ENCODE data around the gene DDX50. TPM values are rescaled to one million over a fixed set of nuclear protein-coding genes. Genes with fewer than 3 reads are reported as not detected.

Gene DDX50
- total RNA-seq, 4 donors from 2014 or later, result 26.8 to 42.7 (median 31.5) TPM

DNA sequence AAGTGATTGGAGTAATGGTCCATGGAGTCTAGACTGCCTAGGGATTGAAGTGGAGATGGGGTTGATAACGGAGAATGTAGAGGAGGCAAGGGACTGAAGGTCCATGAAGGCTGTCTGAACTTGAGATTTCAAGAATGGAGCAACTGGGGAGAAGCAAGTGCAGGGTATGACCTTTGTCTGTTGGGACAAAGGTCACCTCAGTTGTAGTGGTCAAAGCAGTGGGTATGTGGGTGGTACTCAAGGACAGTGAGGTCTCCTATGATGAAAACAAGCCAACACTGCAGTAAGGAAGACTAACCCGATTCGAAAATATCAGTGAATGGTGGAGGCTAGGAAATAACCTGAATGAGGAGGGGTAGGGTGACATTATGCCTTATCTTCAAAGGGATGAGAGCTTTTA is 49.5 kb downstream of the DDX50 start:
- intact Hi-C loops (cut with DNase I; ENCODE audit: low total_unique reads), result no loop called here
- TF ChIP-seq, protein P1, sequence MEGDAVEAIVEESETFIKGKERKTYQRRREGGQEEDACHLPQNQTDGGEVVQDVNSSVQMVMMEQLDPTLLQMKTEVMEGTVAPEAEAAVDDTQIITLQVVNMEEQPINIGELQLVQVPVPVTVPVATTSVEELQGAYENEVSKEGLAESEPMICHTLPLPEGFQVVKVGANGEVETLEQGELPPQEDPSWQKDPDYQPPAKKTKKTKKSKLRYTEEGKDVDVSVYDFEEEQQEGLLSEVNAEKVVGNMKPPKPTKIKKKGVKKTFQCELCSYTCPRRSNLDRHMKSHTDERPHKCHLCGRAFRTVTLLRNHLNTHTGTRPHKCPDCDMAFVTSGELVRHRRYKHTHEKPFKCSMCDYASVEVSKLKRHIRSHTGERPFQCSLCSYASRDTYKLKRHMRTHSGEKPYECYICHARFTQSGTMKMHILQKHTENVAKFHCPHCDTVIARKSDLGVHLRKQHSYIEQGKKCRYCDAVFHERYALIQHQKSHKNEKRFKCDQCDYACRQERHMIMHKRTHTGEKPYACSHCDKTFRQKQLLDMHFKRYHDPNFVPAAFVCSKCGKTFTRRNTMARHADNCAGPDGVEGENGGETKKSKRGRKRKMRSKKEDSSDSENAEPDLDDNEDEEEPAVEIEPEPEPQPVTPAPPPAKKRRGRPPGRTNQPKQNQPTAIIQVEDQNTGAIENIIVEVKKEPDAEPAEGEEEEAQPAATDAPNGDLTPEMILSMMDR (IDR thresholded peaks at IDR 0.05), result no peak
- H3K4me3 ChIP-seq (ENCODE audit: low read depth, poor library complexity, severe bottlenecking), result no peak overlapping the region
- DNase-seq (ENCODE audit: low spot score in 2 of 2), result no peak
- 91 to 93% methylated on average over 3 of the region's 3 CpGs for WGBS, 2 donors

- no peak overlapping the region for H3K4me3 ChIP-seq (ENCODE audit: low read depth, poor library complexity, severe bottlenecking)
- no peak for DNase-seq (ENCODE audit: low spot score in 2 of 2)
- TF ChIP-seq, protein P1 (IDR thresholded peaks at IDR 0.05), result no peak
- intact Hi-C loops (cut with DNase I; ENCODE audit: low total_unique reads), result no loop called here
- WGBS, 2 donors, result 93% methylated on average over 12 of the region's 12 CpGs
Observed at GRCh38 chr10:68954904-68955303, 53.8 kb downstream of the DDX50 start.

DNA sequence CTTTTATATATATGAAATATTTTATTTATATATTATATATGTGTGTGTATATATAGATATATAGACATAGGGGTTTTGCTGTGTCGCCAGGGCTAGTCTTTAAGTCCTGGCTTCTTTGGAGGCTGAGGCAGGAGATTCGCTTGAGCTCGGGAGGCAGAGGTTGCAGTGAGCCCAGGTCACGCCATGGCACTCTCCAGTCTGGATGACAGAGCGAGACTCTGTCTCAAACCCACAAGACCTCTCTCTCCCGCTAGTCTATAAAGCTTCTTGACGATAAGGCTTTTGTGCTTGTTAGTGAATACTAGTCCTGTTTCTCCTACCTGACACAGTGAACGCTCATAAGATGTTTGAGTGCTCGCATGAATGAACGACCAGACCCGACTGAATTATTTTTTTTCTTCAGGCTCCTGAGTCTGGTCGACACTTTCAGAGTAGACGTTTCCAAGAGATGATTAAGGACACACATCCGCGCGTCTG is 54.3 kb downstream of the DDX50 start:
- no peak for DNase-seq (ENCODE audit: low spot score in 2 of 2)
- H3K4me3 ChIP-seq (ENCODE audit: low read depth, poor library complexity, severe bottlenecking), result peak overlapping the region; percentile 93
- 4% methylated on average over 16 of the region's 16 CpGs for WGBS, 2 donors
- TF ChIP-seq, protein P1 (IDR thresholded peaks at IDR 0.05), result no peak
- no peak for TF ChIP-seq POLR2A (IDR thresholded peaks at IDR 0.05)
- intact Hi-C loops (cut with DNase I; ENCODE audit: low total_unique reads), result no loop called here

DNA sequence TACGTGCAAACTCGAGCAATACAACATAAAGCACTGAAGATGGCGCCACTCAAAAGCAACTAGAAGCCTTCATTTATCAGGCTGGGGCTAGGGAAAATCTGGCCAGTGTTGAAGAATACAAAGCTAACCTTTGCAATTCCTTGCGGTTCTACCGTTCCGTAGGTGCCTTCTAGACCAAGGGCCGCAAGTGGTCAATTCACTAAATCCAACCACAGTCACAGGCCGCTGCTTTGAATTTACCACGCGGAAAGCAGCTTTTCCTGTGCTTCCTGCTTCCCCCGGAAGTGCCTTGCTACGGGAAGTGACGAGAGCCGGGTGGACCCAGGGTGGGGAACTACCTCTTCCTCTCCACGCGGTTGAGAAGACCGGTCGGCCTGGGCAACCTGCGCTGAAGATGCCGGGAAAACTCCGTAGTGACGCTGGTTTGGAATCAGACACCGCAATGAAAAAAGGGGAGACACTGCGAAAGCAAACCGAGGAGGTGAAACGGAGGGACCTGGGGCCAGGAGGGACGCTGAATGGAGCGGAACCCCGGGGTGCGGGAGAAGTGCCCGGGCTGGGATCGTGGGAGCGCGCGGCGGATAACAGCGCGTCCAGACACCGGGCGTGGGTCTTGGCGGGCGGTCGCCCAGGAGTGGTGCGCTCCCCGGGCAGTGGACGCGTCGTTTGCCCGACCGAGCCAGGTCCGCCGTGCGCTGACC is 54.9 kb downstream of the DDX50 start, which contains the start of gene DDX21:
DDX21 (plus strand) TSS at position 339 of the 701 bp plus-strand sequence; CDS start at position 395, 56 bp downstream.
- peak within 1 kb of the TSS; percentile 93 for H3K4me3 ChIP-seq (ENCODE audit: low read depth, poor library complexity, severe bottlenecking)
- 0 to 1% methylated on average over 45 to 51 of the region's 53 CpGs for WGBS, 2 donors
- DNase-seq (ENCODE audit: low spot score in 2 of 2), result peak; percentile 88 to 98
- no peak for TF ChIP-seq POLR2A (IDR thresholded peaks at IDR 0.05)
- TF ChIP-seq, protein P1 (IDR thresholded peaks at IDR 0.05), result no peak
- intact Hi-C loops (cut with DNase I; ENCODE audit: low total_unique reads), result no loop called here

DNA sequence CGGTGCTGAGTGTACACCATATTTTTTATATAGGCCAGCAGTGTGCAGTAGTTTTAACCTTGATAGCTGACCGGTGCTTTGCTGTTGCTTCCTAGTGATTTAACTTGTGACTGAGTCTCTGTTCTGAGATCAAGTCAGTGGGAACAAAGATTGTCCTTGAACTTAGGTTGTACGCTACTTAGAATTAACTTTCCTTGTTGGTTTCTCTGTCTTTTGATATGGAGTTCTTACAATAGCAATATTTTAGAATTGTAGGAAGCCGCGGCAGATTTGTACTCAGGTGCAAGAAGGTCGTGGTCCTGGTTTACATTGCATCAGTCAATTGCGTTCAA is 56.1 kb downstream of the DDX50 start:
- peak overlapping the region; percentile 93 for H3K4me3 ChIP-seq (ENCODE audit: low read depth, poor library complexity, severe bottlenecking)
- DNase-seq (ENCODE audit: low spot score in 2 of 2), result no peak
- TF ChIP-seq, protein P1 (IDR thresholded peaks at IDR 0.05), result no peak
- TF ChIP-seq POLR2A (IDR thresholded peaks at IDR 0.05), result no peak
- intact Hi-C loops (cut with DNase I; ENCODE audit: low total_unique reads), result no loop called here
- 63 to 64% methylated on average over 7 of the region's 7 CpGs for WGBS, 2 donors

DNA sequence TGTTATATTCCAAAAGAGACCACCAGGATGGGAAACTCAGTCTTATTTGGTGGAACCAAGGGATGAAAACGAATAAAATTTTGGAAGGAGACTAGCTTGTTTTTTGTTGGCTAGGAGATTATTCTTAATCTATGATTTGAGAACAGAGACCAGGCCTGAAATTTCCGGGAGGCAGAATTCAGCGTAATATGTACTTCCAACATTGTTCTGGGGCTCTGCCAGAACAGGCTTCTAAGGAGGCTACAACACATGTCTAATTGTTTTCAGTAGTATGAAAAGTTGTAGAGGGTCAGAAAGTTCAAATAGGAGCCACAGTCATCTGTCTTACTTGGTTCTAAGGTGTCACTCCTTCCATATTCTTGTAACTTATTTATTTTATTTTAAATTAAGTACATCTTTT is 56.5 kb downstream of the DDX50 start:
- WGBS, 2 donors, result 66 to 67% methylated on average over 3 of the region's 3 CpGs
- H3K4me3 ChIP-seq (ENCODE audit: low read depth, poor library complexity, severe bottlenecking), result no peak overlapping the region
- TF ChIP-seq, protein P1 (IDR thresholded peaks at IDR 0.05), result no peak

More for the DNA sequence above, 56.5 kb downstream of the DDX50 start:
- intact Hi-C loops (cut with DNase I; ENCODE audit: low total_unique reads), result no loop called here
- DNase-seq (ENCODE audit: low spot score in 2 of 2), result no peak
